T-helper 1 cell (primary cell): ENCODE results near the gene CNOT8.
"Not testable (repeated sequence)": the region's sequence is repeated elsewhere in the genome, so short reads cannot be mapped to it uniquely, and the experiment has no call there.

Source experiments
- DNase-seq, 5 donors: peaks; one replicate each; pipeline ENCODE4 v3.0.0-alpha.2; 2012 to 2020

Gene CNOT8

GRCh38 chr5:154866841-154867240 is 8.4 kb downstream of the CNOT8 start:
- no peak for DNase-seq

GRCh38 chr5:154868702-154869101 is 10.3 kb downstream of the CNOT8 start:
- no peak for DNase-seq

GRCh38 chr5:154871734-154872133 is 13.3 kb downstream of the CNOT8 start:
- no peak for DNase-seq

- DNase-seq = no peak
Observed at GRCh38 chr5:154873791-154874331, 15.4 kb downstream of the CNOT8 start.

GRCh38 chr5:154878642-154879335 is 20.4 kb downstream of the CNOT8 start:
- DNase-seq = no peak

GRCh38 chr5:154881986-154882385 is 23.6 kb downstream of the CNOT8 start:
- DNase-seq = no peak

- DNase-seq = no peak
Observed at GRCh38 chr5:154884424-154884823, 26.0 kb downstream of the CNOT8 start.

- DNase-seq = no peak
Observed at GRCh38 chr5:154885439-154885838, 27.0 kb downstream of the CNOT8 start.

- DNase-seq = no peak
Observed at GRCh38 chr5:154892369-154892771, 33.9 kb downstream of the CNOT8 start.

GRCh38 chr5:154893381-154893780 is 35.0 kb downstream of the CNOT8 start:
- DNase-seq = no peak

- DNase-seq = no peak
Observed at GRCh38 chr5:154895606-154896561, 37.5 kb downstream of the CNOT8 start.

- no peak for DNase-seq
Observed at GRCh38 chr5:154896562-154897165, 38.2 kb downstream of the CNOT8 start.

GRCh38 chr5:154898210-154898609 is 39.8 kb downstream of the CNOT8 start:
- no peak for DNase-seq

GRCh38 chr5:154899151-154899816 is 40.9 kb downstream of the CNOT8 start:
- no peak for DNase-seq

- no peak for DNase-seq
Observed at GRCh38 chr5:154900066-154900465, 41.6 kb downstream of the CNOT8 start.

GRCh38 chr5:154901276-154901675 is 42.8 kb downstream of the CNOT8 start:
- DNase-seq = no peak

- DNase-seq = no peak
Observed at GRCh38 chr5:154901913-154902312, 43.5 kb downstream of the CNOT8 start.

GRCh38 chr5:154905601-154906000 is 47.2 kb downstream of the CNOT8 start:
- not testable (repeated sequence) for DNase-seq

- no peak for DNase-seq
Observed at GRCh38 chr5:154916874-154917273, 58.4 kb downstream of the CNOT8 start.

GRCh38 chr5:154917757-154918156 is 59.3 kb downstream of the CNOT8 start:
- no peak for DNase-seq

GRCh38 chr5:154923441-154924430 is 65.3 kb downstream of the CNOT8 start:
- DNase-seq = no peak
